ENCODE data around the gene IRS2.
A peak's percentile ranks its signal among the peaks of the same experiment; 100 is the strongest.

Gene IRS2

DNA sequence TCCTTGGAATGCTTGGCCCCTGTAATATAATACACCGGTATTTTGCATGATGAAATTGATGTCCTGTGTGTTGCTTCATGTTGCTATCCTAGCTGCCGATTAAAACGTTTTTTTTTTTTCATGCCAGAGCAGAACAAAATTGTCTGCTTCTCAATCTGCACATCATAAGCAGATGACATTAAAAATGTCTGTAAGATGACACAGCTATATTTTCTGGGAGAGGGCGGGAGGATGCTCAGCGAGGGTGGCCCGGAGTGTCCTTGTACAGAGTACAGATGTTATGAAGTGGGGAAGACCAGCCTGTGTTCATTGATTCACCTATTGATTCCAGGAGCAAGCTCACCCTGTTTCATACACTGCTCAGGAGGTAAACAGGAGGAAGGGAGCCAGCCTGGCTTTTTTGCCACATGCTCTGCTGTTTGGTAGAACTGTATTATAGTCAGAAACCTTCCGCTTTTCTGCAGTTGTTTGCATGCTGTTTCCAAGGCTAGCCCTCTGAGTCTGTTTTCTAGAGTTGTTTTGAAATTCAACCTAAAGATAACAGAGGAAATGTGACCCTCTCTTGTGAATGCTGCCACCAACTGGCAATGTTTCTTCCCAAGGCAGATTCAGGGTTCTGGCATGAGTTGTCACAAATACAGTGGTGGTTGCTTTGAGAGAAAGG is 4.7 kb upstream of the IRS2 start:
- peak; percentile 26 for TF ChIP-seq CTCF (IDR thresholded peaks at IDR 0.05)
- Histone ChIP-seq H3K9me3 (ENCODE audit: control insufficient read depth, low read length) (no peaks in the 10 kb centered on the region), H3K36me3 (ENCODE audit: control insufficient read depth, insufficient read depth, low read length) (no peaks in the 10 kb centered on the region), H3K4me1 (no peaks in the 10 kb centered on the region), H3K27me3 (ENCODE audit: control insufficient read depth, insufficient read depth, low read length) (no peaks in the 10 kb centered on the region), H3K4me3 (ENCODE audit: low read depth, low read length) (no peak overlapping the region), H2AFZ (no peak overlapping the region), H3K79me2 (no peaks in the 10 kb centered on the region), H3K4me2 (ENCODE audit: low read length) (no peak overlapping the region), H3K9ac (no peak overlapping the region), H3K27ac (no peak overlapping the region)

DNA sequence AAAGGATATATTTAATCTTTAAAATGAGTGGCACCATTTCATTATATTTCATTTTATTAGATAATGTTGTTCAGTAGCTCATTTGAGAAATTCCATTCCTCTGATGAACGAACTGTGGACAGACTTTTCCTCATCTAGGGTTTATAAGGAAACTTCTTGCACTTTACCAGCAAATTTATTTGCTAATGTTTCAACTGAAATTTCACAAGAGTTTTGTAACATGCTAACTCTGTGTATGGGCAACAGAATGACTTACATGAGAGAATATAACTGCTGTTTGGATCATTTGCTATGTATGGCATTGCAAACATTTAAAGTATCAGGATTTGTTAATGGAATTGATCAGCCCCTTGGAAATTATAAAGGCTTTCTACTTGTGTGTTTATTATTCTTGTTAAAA is 3.7 kb upstream of the IRS2 start:
- Histone ChIP-seq H3K9me3 (ENCODE audit: control insufficient read depth, low read length) (no peaks in the 10 kb centered on the region), H2AFZ (no peak overlapping the region), H3K79me2 (no peaks in the 10 kb centered on the region), H3K4me3 (ENCODE audit: low read depth, low read length) (no peak overlapping the region), H3K4me2 (ENCODE audit: low read length) (no peak overlapping the region), H3K27ac (no peak overlapping the region), H3K27me3 (ENCODE audit: control insufficient read depth, insufficient read depth, low read length) (no peaks in the 10 kb centered on the region), H3K36me3 (ENCODE audit: control insufficient read depth, insufficient read depth, low read length) (no peaks in the 10 kb centered on the region), H3K4me1 (no peaks in the 10 kb centered on the region), H3K9ac (no peak overlapping the region)
- TF ChIP-seq CTCF (IDR thresholded peaks at IDR 0.05): no peak

DNA sequence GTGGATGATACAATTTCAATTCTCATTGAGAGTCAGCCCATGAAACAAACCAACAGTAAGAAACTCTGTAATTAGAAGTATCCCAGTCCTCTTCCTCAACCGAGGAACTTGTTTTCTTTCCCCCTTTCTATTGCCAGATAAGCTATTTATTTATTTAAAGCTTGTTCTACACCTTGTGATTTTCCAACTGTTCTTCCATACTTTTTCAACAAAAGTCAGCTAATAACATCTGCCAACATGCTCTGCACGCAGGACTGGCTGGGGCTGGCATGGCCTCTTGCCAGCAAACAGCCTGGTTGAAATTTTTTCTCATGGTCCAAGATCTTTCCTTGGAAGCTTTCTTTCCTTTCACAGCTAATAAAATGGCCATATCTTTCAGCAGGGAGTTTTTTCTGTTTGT is 2.9 kb upstream of the IRS2 start:
- Histone ChIP-seq H3K4me1 (no peaks in the 10 kb centered on the region), H3K9me3 (ENCODE audit: control insufficient read depth, low read length) (no peaks in the 10 kb centered on the region), H3K27me3 (ENCODE audit: control insufficient read depth, insufficient read depth, low read length) (no peaks in the 10 kb centered on the region), H3K36me3 (ENCODE audit: control insufficient read depth, insufficient read depth, low read length) (no peaks in the 10 kb centered on the region), H3K4me2 (ENCODE audit: low read length) (no peak overlapping the region), H3K9ac (no peak overlapping the region), H2AFZ (no peak overlapping the region), H3K79me2 (no peaks in the 10 kb centered on the region), H3K27ac (no peak overlapping the region), H3K4me3 (ENCODE audit: low read depth, low read length) (no peak overlapping the region)
- TF ChIP-seq CTCF (IDR thresholded peaks at IDR 0.05): no peak

DNA sequence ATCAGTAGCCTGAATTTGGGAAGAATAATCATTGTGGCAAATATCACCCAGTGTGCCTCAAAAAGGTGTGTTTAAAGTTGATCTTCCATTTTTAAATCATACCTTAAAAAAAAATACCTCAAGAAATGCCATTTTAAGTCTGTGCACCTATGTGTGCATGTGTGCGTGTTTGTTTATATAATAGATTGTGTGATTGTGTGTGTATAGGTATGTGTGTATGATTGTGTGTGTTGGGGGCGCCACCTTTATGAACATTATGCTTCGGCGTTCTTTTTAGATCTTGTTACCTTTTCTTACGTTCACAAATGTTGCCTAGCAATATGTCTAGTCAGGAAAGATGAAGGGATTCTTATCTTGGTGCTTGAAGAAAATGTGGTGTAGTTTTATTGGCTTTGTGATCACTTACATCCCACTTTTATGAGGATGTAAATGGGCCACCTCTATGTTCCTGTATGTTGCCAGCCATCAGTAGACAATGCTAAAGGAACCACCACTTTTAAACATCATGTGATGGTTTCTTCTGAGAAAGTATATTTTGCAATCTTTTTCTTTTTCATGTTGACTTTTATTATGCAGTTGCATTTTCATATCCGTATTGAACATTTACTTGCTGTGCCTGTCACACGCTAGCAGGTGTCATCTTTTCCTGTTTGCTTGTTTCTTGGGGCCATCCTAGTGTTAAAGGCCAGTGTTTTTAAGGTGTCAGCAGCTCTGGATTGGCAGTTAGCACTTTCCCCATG is 2.2 kb upstream of the IRS2 start:
- no peaks in the 10 kb centered on the region for H3K27me3 ChIP-seq (ENCODE audit: control insufficient read depth, insufficient read depth, low read length)
- H3K9ac ChIP-seq: no peak overlapping the region
- H3K4me2 ChIP-seq (ENCODE audit: low read length): no peak overlapping the region
- no peaks in the 10 kb centered on the region for H3K36me3 ChIP-seq (ENCODE audit: control insufficient read depth, insufficient read depth, low read length)
- no peak overlapping the region for H3K4me3 ChIP-seq (ENCODE audit: low read depth, low read length)
- H3K4me1 ChIP-seq: no peaks in the 10 kb centered on the region
- no peak overlapping the region for H2AFZ ChIP-seq
- TF ChIP-seq CTCF (IDR thresholded peaks at IDR 0.05): no peak
- H3K79me2 ChIP-seq: no peaks in the 10 kb centered on the region
- H3K27ac ChIP-seq: no peak overlapping the region
- H3K9me3 ChIP-seq (ENCODE audit: control insufficient read depth, low read length): no peaks in the 10 kb centered on the region
